RPMI8226 (cell line): ENCODE measurements around the gene NTS.

Experiments
- DNase-seq: peaks from one replicate; pipeline ENCODE4 v3.0.0-alpha.2; 2015

The NTS gene

DNA sequence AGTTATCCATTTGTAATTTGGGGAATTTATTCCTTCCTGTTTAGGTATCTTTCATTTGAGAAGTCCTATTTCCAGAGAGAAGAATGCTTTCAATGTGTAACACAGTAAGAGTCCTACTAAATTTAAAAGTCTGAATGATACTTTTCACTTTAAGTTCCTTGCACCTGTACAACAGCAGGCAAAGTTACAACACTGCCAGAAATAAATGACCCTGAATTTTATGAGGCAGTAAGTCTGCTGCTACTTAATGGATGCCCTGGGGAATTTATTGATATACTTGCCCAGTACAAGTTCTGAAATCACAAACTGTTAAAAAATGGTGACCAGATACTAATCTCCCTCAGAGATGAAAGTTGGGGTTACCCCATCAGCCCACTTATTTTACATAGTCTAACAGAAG is 53.1 kb downstream of the NTS start:
- no peak for DNase-seq
